Upper lobe of right lung (tissue), 1 donor: ENCODE measurements around the gene CD40LG. TPM values are rescaled to one million over a fixed set of nuclear protein-coding genes. Genes with fewer than 3 reads are reported as not detected.

ENCODE experiments used
- ATAC-seq: fragments of 200-7000 bp; cut with Tn5 transposase; one replicate; pipeline ENCODE4 v1.9.1; 2020; ENCODE audit warnings: mild to moderate bottlenecking, moderate library complexity
- DNase-seq: peaks from one replicate; pipeline ENCODE4 v3.0.0-alpha.2; 2020
- H3K27ac ChIP-seq: fragments of 200-600 bp; one replicate; pipeline ENCODE4 v1.8.0; 2022
- H3K27me3 ChIP-seq: fragments of 200-600 bp; one replicate; pipeline ENCODE4 v1.8.0; 2022; ENCODE audit warnings: mild to moderate bottlenecking
- H3K36me3 ChIP-seq: fragments of 200-600 bp; one replicate; pipeline ENCODE4 v1.8.0; 2022
- H3K4me1 ChIP-seq: fragments of 200-600 bp; one replicate; pipeline ENCODE4 v1.8.0; 2022
- H3K4me3 ChIP-seq: fragments of 200-600 bp; one replicate; pipeline ENCODE4 v1.8.0; 2022; ENCODE audit warnings: mild to moderate bottlenecking
- H3K9me3 ChIP-seq: fragments of 200-600 bp; one replicate; pipeline ENCODE4 v1.8.0; 2022
- CTCF ChIP-seq: fragments of 200-600 bp; IDR thresholded peaks from one replicate; pipeline ENCODE4 v1.8.0; 2022; ENCODE audit warnings: antibody characterized with exemption
- intact Hi-C: fragments of 100-400 bp; cut with DNase I; formaldehyde crosslinking; loops from one replicate; pipeline ENCODE4 v1.11.0; 2022
- total RNA-seq: library from RNA; stranded (reverse); fragmentation: NEBNext Ultra II Directional; extraction: Animal tissue kit (Norgen Biotek cat#: 25700); gene quantifications from one replicate; pipeline ENCODE4 v1.2.1, GENCODE V29; 2021
- donor health status: DM: no; HTN: yes; CAD: no; lungs with severe emphysema.

CD40LG gene
- total RNA-seq, 1 donor from 2014 or later = 1.6 TPM

GRCh38 chrX:136697156-136697555 lies 49.2 kb downstream of the CD40LG start:
- no peak for DNase-seq
- no peak for TF ChIP-seq CTCF
- intact Hi-C loops = no loop called here

GRCh38 chrX:136708348-136708747 lies 60.4 kb downstream of the CD40LG start:
- Histone ChIP-seq H3K4me3 (no peak overlapping the region), H3K36me3 (no peaks in the 10 kb centered on the region), H3K4me1 (no peaks in the 10 kb centered on the region), H3K27ac (no peak overlapping the region), H3K9me3 (no peaks in the 10 kb centered on the region), H3K27me3 (no peaks in the 10 kb centered on the region)
- peak; percentile 41 for TF ChIP-seq CTCF
- ATAC-seq (peak; percentile 64), DNase-seq (no peak)
- intact Hi-C loops = no loop called here

More at GRCh38 chrX:136697156-136697555, 49.2 kb downstream of the CD40LG start:
- Histone ChIP-seq H3K27me3 (no peaks in the 10 kb centered on the region), H3K36me3 (no peaks in the 10 kb centered on the region), H3K27ac (no peak overlapping the region), H3K4me3 (no peak overlapping the region), H3K9me3 (no peaks in the 10 kb centered on the region), H3K4me1 (no peaks in the 10 kb centered on the region)
- ATAC-seq = no peak

Other genes with a start within 250 kb of the CD40LG start
- not detected for gene BRS3, start 160.2 kb upstream of the CD40LG start, total RNA-seq
- gene HTATSF1, start 150.6 kb upstream of the CD40LG start, total RNA-seq = 23.9 TPM
- gene VGLL1, start 115.9 kb upstream of the CD40LG start, total RNA-seq = 1.6 TPM
- 42.8 TPM for gene ARHGEF6, start 132.8 kb downstream of the CD40LG start, total RNA-seq
- 114 TPM for gene RBMX, start 232.6 kb downstream of the CD40LG start, total RNA-seq